Measurements from ENCODE around the gene MAST2.
"Not testable (repeated sequence)": the region's sequence is repeated elsewhere in the genome, so short reads cannot be mapped to it uniquely, and the experiment has no call there.

The MAST2 gene

GRCh38 chr1:45953934-45954847, 150.8 kb downstream of the MAST2 start:
- peaks cover under 1% of the 10 kb centered on the region for H3K36me3 ChIP-seq (ENCODE audit: insufficient read depth, low read length)
- no peaks in the 10 kb centered on the region for H3K27me3 ChIP-seq (ENCODE audit: control insufficient read depth, insufficient read depth, low read length)
- peak overlapping the region; percentile 49 for H3K9ac ChIP-seq (ENCODE audit: low read depth, low read length)
- peak overlapping the region; percentile 80 for H3K4me2 ChIP-seq (ENCODE audit: low read length)
- peaks cover 31% of the 10 kb centered on the region for H3K4me1 ChIP-seq (ENCODE audit: control insufficient read depth, insufficient read depth, low read length)
- no peaks in the 10 kb centered on the region for H3K9me3 ChIP-seq (replicated peaks; ENCODE audit: low read length)
- peak overlapping the region; percentile 56 for H3K4me3 ChIP-seq (ENCODE audit: low read length)

DNA sequence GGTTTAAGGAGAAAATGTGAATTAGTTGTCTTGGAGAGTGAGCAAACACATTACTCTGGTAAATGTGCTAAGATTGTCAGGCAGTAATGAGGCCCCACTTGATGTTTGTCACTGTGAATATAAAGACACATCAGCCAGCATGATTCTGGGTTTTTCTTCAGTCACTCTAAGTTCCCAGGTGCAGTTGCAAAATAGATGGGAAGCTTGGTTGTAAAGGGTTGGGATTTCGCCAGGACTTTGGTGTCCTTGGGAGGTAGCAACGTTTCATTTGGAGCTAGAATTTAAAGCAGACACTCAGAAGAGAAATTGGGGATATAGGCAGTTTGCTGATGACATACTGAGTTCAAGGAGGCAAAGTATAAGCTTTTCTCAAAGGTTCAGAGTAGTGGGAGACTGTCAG, 154.3 kb downstream of the MAST2 start:
- no peak overlapping the region for H3K4me3 ChIP-seq (ENCODE audit: low read length)
- H3K4me2 ChIP-seq (ENCODE audit: low read length): no peak overlapping the region
- no peaks in the 10 kb centered on the region for H3K27me3 ChIP-seq (ENCODE audit: control insufficient read depth, insufficient read depth, low read length)
- H3K4me1 ChIP-seq (ENCODE audit: control insufficient read depth, insufficient read depth, low read length): peaks cover 24% of the 10 kb centered on the region
- no peaks in the 10 kb centered on the region for H3K9me3 ChIP-seq (replicated peaks; ENCODE audit: low read length)
- H3K9ac ChIP-seq (ENCODE audit: low read depth, low read length): no peak overlapping the region
- H3K36me3 ChIP-seq (ENCODE audit: insufficient read depth, low read length): peaks cover 11% of the 10 kb centered on the region

- no peak overlapping the region for H3K9ac ChIP-seq (ENCODE audit: low read depth, low read length)
- H3K9me3 ChIP-seq (replicated peaks; ENCODE audit: low read length): no peaks in the 10 kb centered on the region
- no peak overlapping the region for H3K4me2 ChIP-seq (ENCODE audit: low read length)
- peaks cover 11% of the 10 kb centered on the region for H3K36me3 ChIP-seq (ENCODE audit: insufficient read depth, low read length)
- peaks cover 18% of the 10 kb centered on the region for H3K4me1 ChIP-seq (ENCODE audit: control insufficient read depth, insufficient read depth, low read length)
- no peak overlapping the region for H3K4me3 ChIP-seq (ENCODE audit: low read length)
- no peaks in the 10 kb centered on the region for H3K27me3 ChIP-seq (ENCODE audit: control insufficient read depth, insufficient read depth, low read length)
These were observed 154.9 kb downstream of the MAST2 start for GRCh38 chr1:45958317-45958716.

DNA sequence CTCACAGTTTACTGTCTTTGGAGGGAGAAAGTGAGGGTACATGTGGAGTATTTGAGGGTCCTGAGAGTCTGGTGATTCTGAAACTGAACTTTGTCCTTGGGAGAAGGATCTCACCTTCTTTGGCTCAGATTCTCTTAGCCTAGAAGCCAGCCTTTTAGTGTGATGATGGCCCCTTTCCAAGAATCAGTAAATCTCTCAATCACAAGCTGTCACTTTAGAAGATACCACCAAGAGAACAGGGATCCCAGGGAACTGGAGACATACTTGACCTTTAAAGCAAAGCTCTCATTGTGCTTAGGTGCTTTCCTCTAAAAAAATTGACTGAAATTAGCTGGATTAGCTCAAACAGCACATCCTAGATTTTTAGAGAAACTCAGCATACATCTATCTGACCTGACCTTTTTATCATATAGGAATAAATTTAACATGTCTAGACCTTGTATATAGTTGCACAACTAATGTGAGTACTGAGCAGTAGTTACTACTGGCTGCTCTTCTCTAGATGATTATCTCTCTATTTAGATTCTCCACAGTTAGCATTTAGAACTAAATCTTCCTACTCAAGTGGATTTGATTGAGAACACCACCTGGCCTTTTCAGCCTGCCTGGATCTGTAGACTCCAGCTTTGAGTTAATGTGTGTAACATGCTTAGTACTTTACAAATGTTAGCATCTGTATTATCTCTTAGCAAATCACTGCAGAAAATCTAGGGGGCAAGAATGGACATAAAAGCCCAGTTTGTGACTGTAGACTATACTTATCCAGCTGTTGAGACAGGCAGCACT, 157.7 kb downstream of the MAST2 start:
- H3K9ac ChIP-seq (ENCODE audit: low read depth, low read length): no peak overlapping the region
- no peaks in the 10 kb centered on the region for H3K9me3 ChIP-seq (replicated peaks; ENCODE audit: low read length)
- no peaks in the 10 kb centered on the region for H3K4me1 ChIP-seq (ENCODE audit: control insufficient read depth, insufficient read depth, low read length)
- no peak overlapping the region for H3K4me3 ChIP-seq (ENCODE audit: low read length)
- no peaks in the 10 kb centered on the region for H3K27me3 ChIP-seq (ENCODE audit: control insufficient read depth, insufficient read depth, low read length)
- H3K4me2 ChIP-seq (ENCODE audit: low read length): no peak overlapping the region
- peaks cover 11% of the 10 kb centered on the region for H3K36me3 ChIP-seq (ENCODE audit: insufficient read depth, low read length)

- not testable (repeated sequence) for H3K4me1 ChIP-seq (ENCODE audit: control insufficient read depth, insufficient read depth, low read length); H3K4me2 ChIP-seq (ENCODE audit: low read length); H3K9ac ChIP-seq (ENCODE audit: low read depth, low read length); H3K27me3 ChIP-seq (ENCODE audit: control insufficient read depth, insufficient read depth, low read length); H3K4me3 ChIP-seq (ENCODE audit: low read length); H3K9me3 ChIP-seq (replicated peaks; ENCODE audit: low read length)
- peaks cover 11% of the 10 kb centered on the region for H3K36me3 ChIP-seq (ENCODE audit: insufficient read depth, low read length)
These were observed 158.5 kb downstream of the MAST2 start for GRCh38 chr1:45961936-45962335.

- no peak overlapping the region for H3K4me2 ChIP-seq (ENCODE audit: low read length)
- no peak overlapping the region for H3K9ac ChIP-seq (ENCODE audit: low read depth, low read length)
- no peaks in the 10 kb centered on the region for H3K9me3 ChIP-seq (replicated peaks; ENCODE audit: low read length)
- no peaks in the 10 kb centered on the region for H3K36me3 ChIP-seq (ENCODE audit: insufficient read depth, low read length)
- no peaks in the 10 kb centered on the region for H3K27me3 ChIP-seq (ENCODE audit: control insufficient read depth, insufficient read depth, low read length)
- peaks cover 10% of the 10 kb centered on the region for H3K4me1 ChIP-seq (ENCODE audit: control insufficient read depth, insufficient read depth, low read length)
- no peak overlapping the region for H3K4me3 ChIP-seq (ENCODE audit: low read length)
These were observed 165.7 kb downstream of the MAST2 start for GRCh38 chr1:45968941-45969666.

GRCh38 chr1:45969866-45970265, 166.5 kb downstream of the MAST2 start:
- no peak overlapping the region for H3K4me2 ChIP-seq (ENCODE audit: low read length)
- no peaks in the 10 kb centered on the region for H3K27me3 ChIP-seq (ENCODE audit: control insufficient read depth, insufficient read depth, low read length)
- H3K9ac ChIP-seq (ENCODE audit: low read depth, low read length): no peak overlapping the region
- no peaks in the 10 kb centered on the region for H3K9me3 ChIP-seq (replicated peaks; ENCODE audit: low read length)
- no peak overlapping the region for H3K4me3 ChIP-seq (ENCODE audit: low read length)
- peaks cover 10% of the 10 kb centered on the region for H3K4me1 ChIP-seq (ENCODE audit: control insufficient read depth, insufficient read depth, low read length)
- peaks cover 1% of the 10 kb centered on the region for H3K36me3 ChIP-seq (ENCODE audit: insufficient read depth, low read length)

GRCh38 chr1:45971335-45971734, 167.9 kb downstream of the MAST2 start:
- H3K27me3 ChIP-seq (ENCODE audit: control insufficient read depth, insufficient read depth, low read length): no peaks in the 10 kb centered on the region
- H3K4me2 ChIP-seq (ENCODE audit: low read length): no peak overlapping the region
- H3K36me3 ChIP-seq (ENCODE audit: insufficient read depth, low read length): peaks cover 3% of the 10 kb centered on the region
- no peak overlapping the region for H3K4me3 ChIP-seq (ENCODE audit: low read length)
- no peak overlapping the region for H3K9ac ChIP-seq (ENCODE audit: low read depth, low read length)
- no peaks in the 10 kb centered on the region for H3K9me3 ChIP-seq (replicated peaks; ENCODE audit: low read length)
- peaks cover 10% of the 10 kb centered on the region for H3K4me1 ChIP-seq (ENCODE audit: control insufficient read depth, insufficient read depth, low read length)

GRCh38 chr1:45971922-45972531, 168.6 kb downstream of the MAST2 start:
- Histone ChIP-seq H3K4me1 (ENCODE audit: control insufficient read depth, insufficient read depth, low read length) (peaks cover 10% of the 10 kb centered on the region), H3K4me3 (ENCODE audit: low read length) (no peak overlapping the region)

DNA sequence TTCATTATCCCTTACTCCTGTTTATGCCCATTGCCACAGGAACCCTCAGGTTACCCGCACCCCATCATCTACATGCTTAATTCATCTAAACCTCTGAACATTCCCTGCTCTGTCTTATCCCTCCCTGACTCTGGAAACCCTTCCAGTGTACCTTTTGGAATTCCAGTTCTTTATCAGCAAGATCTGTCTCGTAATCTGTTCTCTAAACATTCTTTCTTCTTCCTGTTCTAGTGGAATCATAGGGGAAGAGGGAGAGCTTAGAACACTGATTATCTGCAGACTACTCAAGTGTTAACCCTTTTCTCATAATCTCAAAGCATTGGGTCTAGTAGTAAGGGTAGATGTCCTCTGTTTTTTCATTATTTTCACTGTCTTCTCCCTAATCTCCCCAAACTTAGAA, 169.2 kb downstream of the MAST2 start:
- Histone ChIP-seq H3K4me1 (ENCODE audit: control insufficient read depth, insufficient read depth, low read length) (peaks cover 10% of the 10 kb centered on the region), H3K9ac (ENCODE audit: low read depth, low read length) (no peak overlapping the region), H3K27me3 (ENCODE audit: control insufficient read depth, insufficient read depth, low read length) (no peaks in the 10 kb centered on the region), H3K4me2 (ENCODE audit: low read length) (no peak overlapping the region), H3K36me3 (ENCODE audit: insufficient read depth, low read length) (peaks cover 3% of the 10 kb centered on the region), H3K9me3 (replicated peaks; ENCODE audit: low read length) (no peaks in the 10 kb centered on the region), H3K4me3 (ENCODE audit: low read length) (no peak overlapping the region)

More at GRCh38 chr1:45971922-45972531, 168.6 kb downstream of the MAST2 start:
- Histone ChIP-seq H3K9ac (ENCODE audit: low read depth, low read length) (no peak overlapping the region), H3K36me3 (ENCODE audit: insufficient read depth, low read length) (peaks cover 3% of the 10 kb centered on the region), H3K4me2 (ENCODE audit: low read length) (no peak overlapping the region), H3K9me3 (replicated peaks; ENCODE audit: low read length) (no peaks in the 10 kb centered on the region), H3K27me3 (ENCODE audit: control insufficient read depth, insufficient read depth, low read length) (no peaks in the 10 kb centered on the region)

- no peak overlapping the region for H3K4me3 ChIP-seq (ENCODE audit: low read length)
- H3K9me3 ChIP-seq (replicated peaks; ENCODE audit: low read length): no peaks in the 10 kb centered on the region
- H3K4me1 ChIP-seq (ENCODE audit: control insufficient read depth, insufficient read depth, low read length): peaks cover 10% of the 10 kb centered on the region
- H3K36me3 ChIP-seq (ENCODE audit: insufficient read depth, low read length): peaks cover 3% of the 10 kb centered on the region
- no peak overlapping the region for H3K4me2 ChIP-seq (ENCODE audit: low read length)
- H3K27me3 ChIP-seq (ENCODE audit: control insufficient read depth, insufficient read depth, low read length): no peaks in the 10 kb centered on the region
- H3K9ac ChIP-seq (ENCODE audit: low read depth, low read length): no peak overlapping the region
These were observed 169.7 kb downstream of the MAST2 start for GRCh38 chr1:45973121-45973520.
